ENCODE results near the gene PRKAR2B. TPM values are rescaled to one million over a fixed set of nuclear protein-coding genes. Genes with fewer than 3 reads are reported as not detected.

PRKAR2B gene
- total and polyA plus RNA-seq, 2 of the 4 experiments (the other 2 are of a cell fraction) = 3.0 to 3.1 TPM

DNA sequence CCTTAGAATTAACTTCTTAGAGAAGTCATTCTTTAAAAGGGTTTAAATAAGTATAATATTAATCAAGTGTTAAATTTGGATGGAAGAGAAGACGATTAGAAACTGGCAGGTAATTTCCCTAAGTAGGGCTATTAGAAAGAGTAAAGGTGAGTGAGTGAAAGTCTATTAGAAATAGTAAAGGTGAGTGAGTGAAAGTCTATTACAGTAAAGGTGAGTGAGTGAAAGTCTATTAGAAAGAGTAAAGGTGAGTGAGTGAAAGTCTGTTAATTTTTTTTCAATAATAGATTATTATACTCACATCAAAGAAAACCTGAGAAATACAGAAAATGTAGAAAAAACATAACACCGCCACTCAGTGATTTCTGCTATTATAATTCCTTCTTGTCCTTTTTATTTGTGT, 113.5 kb downstream of the PRKAR2B start:
- Histone ChIP-seq H3K56ac (ENCODE audit: extremely low read depth, insufficient read depth, low read length) (no peak overlapping the region), H2BK20ac (ENCODE audit: low read depth, low read length) (no peak overlapping the region), H4K20me1 (ENCODE audit: insufficient read depth, low read length) (no peaks in the 10 kb centered on the region), H3K79me1 (ENCODE audit: low read depth in 1 of 2, low read length in 2 of 2) (no peaks in the 10 kb centered on the region), H2AK9ac (replicated peaks; ENCODE audit: low read depth, low read length, poor library complexity) (no peak overlapping the region), H2AFZ (replicated peaks; ENCODE audit: low read length, poor library complexity) (no peak overlapping the region), H3K18ac (ENCODE audit: low read depth, low read length) (no peak overlapping the region), H3K27me3 (ENCODE audit: control insufficient read depth, insufficient read depth, low read length) (no peaks in the 10 kb centered on the region), H3K4ac (ENCODE audit: low read depth, low read length) (no peak overlapping the region), H3K4me3 (ENCODE audit: insufficient read depth, low read depth, low read length) (no peak overlapping the region), H3K9me3 (ENCODE audit: control insufficient read depth, insufficient read depth, low read length) (no peaks in the 10 kb centered on the region), H4K91ac (ENCODE audit: insufficient read depth, low read depth, low read length) (no peak overlapping the region), H3K14ac (replicated peaks; ENCODE audit: low read depth, low read length) (no peak overlapping the region), H3K27ac (ENCODE audit: insufficient read depth, low read length) (no peak overlapping the region), H3K4me1 (ENCODE audit: control insufficient read depth, insufficient read depth, low read length) (no peaks in the 10 kb centered on the region), H4K5ac (ENCODE audit: low read depth, low read length) (no peak overlapping the region), H3K9me1 (ENCODE audit: insufficient read depth, low read length) (no peaks in the 10 kb centered on the region; the same call in 1 of the 2 replicates), H2BK5ac (ENCODE audit: low read depth, low read length, poor library complexity, severe bottlenecking) (no peak overlapping the region), H3K4me2 (ENCODE audit: low read depth, low read length) (no peak overlapping the region), H3K36me3 (ENCODE audit: control insufficient read depth, insufficient read depth, low read length) (no peaks in the 10 kb centered on the region), H2AK5ac (ENCODE audit: low read depth, low read length) (no peak overlapping the region), H4K8ac (ENCODE audit: low read depth in 2 of 2, low read length in 2 of 2) (no peak overlapping the region), H2BK120ac (ENCODE audit: low read depth, low read length) (no peak overlapping the region), H3K23ac (ENCODE audit: low read depth, low read length) (no peak overlapping the region), H2BK15ac (ENCODE audit: low read depth, low read length) (no peak overlapping the region), H3K9ac (ENCODE audit: low read depth, low read length) (no peak overlapping the region)
- intact Hi-C loops (cut with micrococcal nuclease) = no loop called here
- in situ Hi-C loops (cut with MboI; ENCODE audit: low sequenced_read_pairs) = loop anchor here (10.0 kb wide), 1 partner anchor 493 kb away; the partner anchor contains the start of gene CCDC71L
- ChIA-PET CTCF (no interaction called here), POLR2A (ENCODE audit: unreplicated experiment) (no interaction called here)
- WGBS, 2 experiments (ENCODE audit: extremely low coverage in 2 of 2, insufficient read length in 1 of 2) = 86% methylated on average over 1 of the region's 2 CpGs; no CpG with 5 or more reads in 1 of the 2 experiments
- DNase-seq = no peak
- dilution Hi-C loops (cut with HindIII; ENCODE audit: low sequenced_read_pairs, unreplicated experiment) = loop anchor here (10.0 kb wide), 1 partner anchor 213 kb away; no protein-coding TSS in a partner anchor
- no peak for ATAC-seq (ENCODE audit: low read depth)
- no peak for TF ChIP-seq CEBPB (IDR thresholded peaks at IDR 0.05; ENCODE audit: low read depth, low read length)
- TF ChIP-seq, protein P1, sequence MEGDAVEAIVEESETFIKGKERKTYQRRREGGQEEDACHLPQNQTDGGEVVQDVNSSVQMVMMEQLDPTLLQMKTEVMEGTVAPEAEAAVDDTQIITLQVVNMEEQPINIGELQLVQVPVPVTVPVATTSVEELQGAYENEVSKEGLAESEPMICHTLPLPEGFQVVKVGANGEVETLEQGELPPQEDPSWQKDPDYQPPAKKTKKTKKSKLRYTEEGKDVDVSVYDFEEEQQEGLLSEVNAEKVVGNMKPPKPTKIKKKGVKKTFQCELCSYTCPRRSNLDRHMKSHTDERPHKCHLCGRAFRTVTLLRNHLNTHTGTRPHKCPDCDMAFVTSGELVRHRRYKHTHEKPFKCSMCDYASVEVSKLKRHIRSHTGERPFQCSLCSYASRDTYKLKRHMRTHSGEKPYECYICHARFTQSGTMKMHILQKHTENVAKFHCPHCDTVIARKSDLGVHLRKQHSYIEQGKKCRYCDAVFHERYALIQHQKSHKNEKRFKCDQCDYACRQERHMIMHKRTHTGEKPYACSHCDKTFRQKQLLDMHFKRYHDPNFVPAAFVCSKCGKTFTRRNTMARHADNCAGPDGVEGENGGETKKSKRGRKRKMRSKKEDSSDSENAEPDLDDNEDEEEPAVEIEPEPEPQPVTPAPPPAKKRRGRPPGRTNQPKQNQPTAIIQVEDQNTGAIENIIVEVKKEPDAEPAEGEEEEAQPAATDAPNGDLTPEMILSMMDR (conservative IDR thresholded peaks at IDR 0.05; ENCODE audit: low read depth, low read length) = no peak
- BruUV-seq (replicated peaks) = no TSS peak

Data from IMR-90 (cell line).